ENCODE data around the gene APBA2.

DNA sequence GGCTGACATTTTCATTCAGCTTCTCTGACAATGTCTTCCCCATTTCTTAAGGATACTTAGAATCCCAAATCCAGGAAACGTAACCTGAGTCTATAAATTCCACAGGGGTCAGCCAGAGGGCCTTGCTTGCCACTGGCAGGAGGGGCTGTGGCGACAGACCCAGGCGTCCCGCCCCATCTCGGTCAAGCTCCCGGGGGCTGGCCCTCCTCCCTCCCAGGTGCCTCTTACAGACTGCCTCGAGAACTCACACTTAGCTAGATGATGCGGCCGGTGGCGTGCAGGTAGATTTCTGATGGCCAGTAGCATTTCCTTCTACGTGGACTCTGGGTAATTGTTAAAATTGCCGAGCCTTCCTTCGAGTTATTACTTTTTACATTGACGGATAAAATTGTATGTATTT lies 211.4 kb downstream of the APBA2 start:
- TF ChIP-seq, protein P1, sequence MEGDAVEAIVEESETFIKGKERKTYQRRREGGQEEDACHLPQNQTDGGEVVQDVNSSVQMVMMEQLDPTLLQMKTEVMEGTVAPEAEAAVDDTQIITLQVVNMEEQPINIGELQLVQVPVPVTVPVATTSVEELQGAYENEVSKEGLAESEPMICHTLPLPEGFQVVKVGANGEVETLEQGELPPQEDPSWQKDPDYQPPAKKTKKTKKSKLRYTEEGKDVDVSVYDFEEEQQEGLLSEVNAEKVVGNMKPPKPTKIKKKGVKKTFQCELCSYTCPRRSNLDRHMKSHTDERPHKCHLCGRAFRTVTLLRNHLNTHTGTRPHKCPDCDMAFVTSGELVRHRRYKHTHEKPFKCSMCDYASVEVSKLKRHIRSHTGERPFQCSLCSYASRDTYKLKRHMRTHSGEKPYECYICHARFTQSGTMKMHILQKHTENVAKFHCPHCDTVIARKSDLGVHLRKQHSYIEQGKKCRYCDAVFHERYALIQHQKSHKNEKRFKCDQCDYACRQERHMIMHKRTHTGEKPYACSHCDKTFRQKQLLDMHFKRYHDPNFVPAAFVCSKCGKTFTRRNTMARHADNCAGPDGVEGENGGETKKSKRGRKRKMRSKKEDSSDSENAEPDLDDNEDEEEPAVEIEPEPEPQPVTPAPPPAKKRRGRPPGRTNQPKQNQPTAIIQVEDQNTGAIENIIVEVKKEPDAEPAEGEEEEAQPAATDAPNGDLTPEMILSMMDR (IDR thresholded peaks at IDR 0.05), result no peak
- TF ChIP-seq POLR2A (IDR thresholded peaks at IDR 0.05), result no peak
